ENCODE data around the gene ONECUT3.

GRCh38 chr19:1783354-1783753, 30.0 kb downstream of the ONECUT3 start:
- no peak for TF ChIP-seq POLR2A (IDR thresholded peaks at IDR 0.05)
- TF ChIP-seq CTCF (IDR thresholded peaks at IDR 0.05), result no peak
